GM19328 (cell line): Measurements from ENCODE around the gene FAM20C.

ENCODE experiments used
- ATAC-seq: cut with Tn5 transposase; IDR thresholded peaks from one replicate; pipeline ENCODE4 v1.9.1; 2021; ENCODE audit warnings: mild to moderate bottlenecking, moderate library complexity; ENCODE audit not compliant: unreplicated experiment

The FAM20C gene

GRCh38 chr7:158771-159170, 33.6 kb upstream of the FAM20C start:
- no peak for ATAC-seq

GRCh38 chr7:159370-160270, 32.8 kb upstream of the FAM20C start:
- no peak for ATAC-seq

GRCh38 chr7:160958-161725, 31.2 kb upstream of the FAM20C start:
- ATAC-seq: no peak

GRCh38 chr7:162632-163297, 29.6 kb upstream of the FAM20C start:
- ATAC-seq: no peak

GRCh38 chr7:163298-163695, 29.1 kb upstream of the FAM20C start:
- ATAC-seq: no peak

- no peak for ATAC-seq
Observed at GRCh38 chr7:163971-164881, 28.1 kb upstream of the FAM20C start.

GRCh38 chr7:164882-165660, 27.3 kb upstream of the FAM20C start:
- ATAC-seq: no peak

GRCh38 chr7:165661-166337, 26.6 kb upstream of the FAM20C start:
- ATAC-seq: no peak

GRCh38 chr7:166338-167060, 25.9 kb upstream of the FAM20C start:
- no peak for ATAC-seq

GRCh38 chr7:167090-167855, 25.1 kb upstream of the FAM20C start:
- ATAC-seq: no peak

- ATAC-seq: no peak
Observed at GRCh38 chr7:167976-168791, 24.2 kb upstream of the FAM20C start.

- ATAC-seq: no peak
Observed at GRCh38 chr7:169276-170172, 22.8 kb upstream of the FAM20C start.

GRCh38 chr7:170551-171363, 21.6 kb upstream of the FAM20C start:
- ATAC-seq: no peak

- ATAC-seq: no peak
Observed at GRCh38 chr7:171364-171904, 20.9 kb upstream of the FAM20C start.
